ENCODE measurements around the gene MECP2.

MECP2 gene

DNA sequence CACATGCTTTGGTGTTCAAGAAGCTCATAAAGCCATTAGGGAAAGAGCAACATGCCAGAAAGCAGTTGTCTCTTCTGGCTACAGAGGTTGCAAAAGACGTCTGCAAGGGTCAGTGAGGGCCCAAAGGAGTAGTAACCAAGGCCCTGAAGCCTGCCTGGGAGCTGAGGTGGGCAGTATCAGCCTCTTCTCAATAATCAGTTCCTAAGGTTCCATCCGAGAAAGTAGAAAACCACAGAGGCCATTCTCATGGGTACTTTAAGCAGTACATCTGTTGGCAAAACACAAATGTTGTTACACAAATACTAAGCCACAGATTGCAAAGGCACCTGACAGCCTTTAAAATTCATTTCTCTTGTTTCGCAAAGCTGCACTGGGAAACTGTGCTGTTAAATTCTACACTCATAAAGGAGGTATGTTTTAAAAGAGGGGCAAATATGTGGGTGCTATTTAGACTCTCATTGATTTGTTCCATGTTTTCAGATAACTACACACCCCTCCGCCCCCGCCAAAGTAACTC lies 37.7 kb downstream of the MECP2 start:
- peaks cover 42% of the 10 kb centered on the region for H3K4me1 ChIP-seq (ENCODE audit: control insufficient read depth, insufficient read depth, low read length)
- H3K27ac ChIP-seq (ENCODE audit: low read length) = no peak overlapping the region
- H3K4me3 ChIP-seq (ENCODE audit: low read length in 2 of 2) = no peak overlapping the region
- no peaks in the 10 kb centered on the region for H3K9me3 ChIP-seq (ENCODE audit: control insufficient read depth in 2 of 2, low read length in 2 of 2)
- peaks cover 0 to 14% of the 10 kb centered on the region in 2 donors for H3K27me3 ChIP-seq (ENCODE audit: control insufficient read depth in 1 of 2, insufficient read depth in 2 of 2, low read length in 2 of 2)
- H3K9ac ChIP-seq (ENCODE audit: low read length in 2 of 2) = no peak overlapping the region
- peaks cover 0 to 3% of the 10 kb centered on the region in 2 donors for H3K36me3 ChIP-seq (ENCODE audit: control insufficient read depth in 2 of 2, insufficient read depth in 2 of 2, low read length in 2 of 2)

DNA sequence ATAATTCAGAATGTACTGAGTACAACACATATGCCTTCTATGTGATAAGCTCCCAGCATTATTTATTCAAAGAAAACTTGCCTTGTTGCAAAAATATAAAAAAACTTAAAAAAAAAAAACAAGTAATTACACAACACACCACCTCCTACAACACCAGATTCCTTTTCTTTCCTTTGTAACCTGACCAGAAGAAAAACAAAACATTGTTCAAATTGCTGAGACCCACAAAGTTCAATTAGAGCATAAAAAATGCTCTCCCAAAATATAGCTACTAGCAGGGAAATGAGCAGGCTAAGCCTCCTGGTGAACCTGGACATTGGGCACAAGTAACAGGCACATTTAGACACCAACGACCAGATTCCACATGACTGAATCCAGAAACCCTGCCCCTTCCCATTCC lies 38.3 kb downstream of the MECP2 start:
- peaks cover 41% of the 10 kb centered on the region for H3K4me1 ChIP-seq (ENCODE audit: control insufficient read depth, insufficient read depth, low read length)

DNA sequence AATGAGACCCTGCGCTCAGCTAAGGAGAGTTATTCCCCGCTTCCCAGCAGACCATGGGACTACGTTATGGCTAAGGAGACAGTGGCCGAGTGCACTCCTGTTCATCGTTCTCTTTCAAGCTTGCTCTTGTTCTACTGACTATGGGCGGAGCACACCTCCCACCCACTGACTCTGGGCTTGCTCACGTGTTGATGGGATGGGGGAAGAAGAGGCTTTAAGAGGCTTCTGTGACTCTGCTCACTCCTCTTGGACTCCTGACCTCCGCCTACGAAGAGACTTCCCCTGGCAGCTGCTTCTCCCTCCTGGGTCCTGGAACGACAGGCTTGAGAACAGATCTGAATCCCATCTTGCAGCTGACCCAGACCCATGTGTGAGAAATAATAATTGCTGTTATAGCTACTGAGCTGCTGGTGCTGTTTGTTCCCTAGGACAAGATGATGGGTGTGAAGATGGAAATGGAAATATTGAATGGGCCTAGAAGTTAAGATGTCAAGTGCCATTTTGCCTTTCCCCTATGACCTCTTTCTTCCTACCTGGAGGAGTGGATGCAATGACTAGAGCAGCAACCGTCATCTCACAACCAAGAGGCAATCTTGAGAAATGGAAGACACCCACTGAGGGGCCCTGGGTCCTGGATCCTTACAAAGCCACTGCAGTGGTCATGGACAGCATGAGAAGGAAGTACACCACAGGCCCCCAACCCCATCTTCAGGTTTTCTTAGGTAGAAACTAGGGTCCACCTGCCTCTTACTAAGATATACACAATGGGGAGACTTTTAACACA lies 39.1 kb downstream of the MECP2 start:
- Histone ChIP-seq H3K27me3 (ENCODE audit: control insufficient read depth in 1 of 2, insufficient read depth in 2 of 2, low read length in 2 of 2) (peaks cover 0 to 14% of the 10 kb centered on the region in 2 donors), H3K4me3 (ENCODE audit: low read length in 2 of 2) (no peak overlapping the region), H3K9me3 (ENCODE audit: control insufficient read depth in 2 of 2, low read length in 2 of 2) (no peaks in the 10 kb centered on the region), H3K4me1 (ENCODE audit: control insufficient read depth, insufficient read depth, low read length) (peaks cover 33% of the 10 kb centered on the region), H3K27ac (ENCODE audit: low read length) (no peak overlapping the region), H3K36me3 (ENCODE audit: control insufficient read depth in 2 of 2, insufficient read depth in 2 of 2, low read length in 2 of 2) (peaks cover 0 to 3% of the 10 kb centered on the region in 2 donors), H3K9ac (ENCODE audit: low read length in 2 of 2) (no peak overlapping the region)

More for the DNA sequence above, 38.3 kb downstream of the MECP2 start:
- H3K9ac ChIP-seq (ENCODE audit: low read length in 2 of 2) = no peak overlapping the region
- H3K27me3 ChIP-seq (ENCODE audit: control insufficient read depth in 1 of 2, insufficient read depth in 2 of 2, low read length in 2 of 2) = peaks cover 0 to 14% of the 10 kb centered on the region in 2 donors
- H3K27ac ChIP-seq (ENCODE audit: low read length) = no peak overlapping the region
- peaks cover 0 to 3% of the 10 kb centered on the region in 2 donors for H3K36me3 ChIP-seq (ENCODE audit: control insufficient read depth in 2 of 2, insufficient read depth in 2 of 2, low read length in 2 of 2)
- H3K4me3 ChIP-seq (ENCODE audit: low read length in 2 of 2) = no peak overlapping the region
- no peaks in the 10 kb centered on the region for H3K9me3 ChIP-seq (ENCODE audit: control insufficient read depth in 2 of 2, low read length in 2 of 2)

DNA sequence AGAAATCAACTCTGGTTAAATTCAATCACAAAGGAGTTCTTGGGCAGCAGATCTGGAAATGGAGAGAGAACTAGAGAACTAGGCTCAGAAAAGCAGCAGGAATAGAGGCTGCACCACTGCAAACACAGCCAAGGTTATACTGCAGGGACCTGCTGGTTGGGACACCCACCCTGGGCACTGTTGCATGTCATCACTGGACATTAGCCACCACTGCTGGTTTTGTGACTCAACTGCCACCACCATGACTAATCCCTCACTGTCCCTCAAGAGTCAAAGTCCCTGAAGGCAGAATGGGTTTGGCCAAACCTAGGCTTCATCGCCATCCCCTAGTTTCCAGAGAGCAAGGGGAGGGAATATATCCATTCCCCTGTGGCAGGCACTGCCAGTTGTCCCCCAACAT lies 39.7 kb downstream of the MECP2 start:
- Histone ChIP-seq H3K4me3 (ENCODE audit: low read length in 2 of 2) (no peak overlapping the region), H3K27ac (ENCODE audit: low read length) (no peak overlapping the region), H3K9ac (ENCODE audit: low read length in 2 of 2) (no peak overlapping the region), H3K27me3 (ENCODE audit: control insufficient read depth in 1 of 2, insufficient read depth in 2 of 2, low read length in 2 of 2) (peaks cover 0 to 11% of the 10 kb centered on the region in 2 donors), H3K36me3 (ENCODE audit: control insufficient read depth in 2 of 2, insufficient read depth in 2 of 2, low read length in 2 of 2) (peaks cover 0 to 3% of the 10 kb centered on the region in 2 donors), H3K4me1 (ENCODE audit: control insufficient read depth, insufficient read depth, low read length) (peaks cover 32% of the 10 kb centered on the region), H3K9me3 (ENCODE audit: control insufficient read depth in 2 of 2, low read length in 2 of 2) (no peaks in the 10 kb centered on the region)

DNA sequence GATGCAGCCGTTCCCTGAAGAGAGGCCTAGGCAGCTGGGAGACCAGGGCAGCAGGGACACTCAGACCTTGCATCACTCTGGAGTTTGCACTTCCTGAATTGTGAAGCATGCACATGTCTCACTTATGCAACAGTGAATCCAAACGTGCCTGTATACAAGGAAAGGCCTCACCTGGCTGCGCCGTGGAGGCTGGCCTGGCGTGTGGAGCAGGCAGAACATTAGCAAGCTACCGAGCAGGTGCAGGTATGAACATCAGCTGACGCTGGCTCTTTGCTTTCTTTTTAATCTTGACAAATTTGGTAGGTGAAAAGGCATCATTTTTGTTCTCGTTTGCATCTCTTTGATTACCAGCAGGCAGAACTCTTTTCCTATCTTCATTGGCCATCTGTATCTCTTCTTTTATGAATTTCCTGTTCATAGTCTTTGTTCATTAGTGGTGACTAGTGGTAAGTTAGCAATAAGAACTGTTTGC lies 40.7 kb downstream of the MECP2 start:
- Histone ChIP-seq H3K36me3 (ENCODE audit: control insufficient read depth in 2 of 2, insufficient read depth in 2 of 2, low read length in 2 of 2) (peaks cover 0 to 3% of the 10 kb centered on the region in 2 donors), H3K9ac (ENCODE audit: low read length in 2 of 2) (no peak overlapping the region), H3K9me3 (ENCODE audit: control insufficient read depth in 2 of 2, low read length in 2 of 2) (no peaks in the 10 kb centered on the region), H3K4me3 (ENCODE audit: low read length in 2 of 2) (no peak overlapping the region), H3K27ac (ENCODE audit: low read length) (no peak overlapping the region), H3K27me3 (ENCODE audit: control insufficient read depth in 1 of 2, insufficient read depth in 2 of 2, low read length in 2 of 2) (peaks cover 0 to 15% of the 10 kb centered on the region in 2 donors), H3K4me1 (ENCODE audit: control insufficient read depth, insufficient read depth, low read length) (peaks cover 31% of the 10 kb centered on the region)

DNA sequence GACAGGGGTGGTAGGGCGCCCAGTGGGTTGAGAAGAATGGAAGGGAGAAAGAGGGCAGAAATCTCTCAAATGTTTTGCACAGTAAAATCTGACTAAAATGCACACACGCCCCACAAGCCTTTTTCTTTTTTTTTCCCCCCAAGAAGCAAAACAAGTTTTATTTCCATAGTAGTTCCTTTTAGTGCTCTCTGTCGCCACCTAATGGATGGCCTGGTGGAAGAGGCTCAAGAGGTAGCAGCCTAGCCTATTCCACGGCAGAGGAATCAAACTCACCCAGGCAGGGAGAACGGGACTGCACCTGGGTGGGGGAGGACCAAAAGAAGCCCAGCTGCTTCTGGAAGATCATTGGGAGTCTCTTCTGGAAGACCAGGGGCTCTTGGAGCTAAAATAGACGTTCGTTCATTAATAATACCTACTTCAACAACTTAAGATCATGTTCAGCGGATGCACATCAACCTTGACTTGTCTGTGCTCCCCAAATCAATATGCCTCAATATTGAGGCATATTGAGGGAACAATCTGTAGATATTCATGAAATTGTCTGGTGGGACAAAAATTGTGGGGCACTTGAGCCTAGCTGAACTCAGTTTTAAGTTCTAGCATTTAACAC lies 46.2 kb downstream of the MECP2 start:
- Histone ChIP-seq H3K4me3 (ENCODE audit: low read length in 2 of 2) (no peak overlapping the region), H3K27me3 (ENCODE audit: control insufficient read depth in 1 of 2, insufficient read depth in 2 of 2, low read length in 2 of 2) (peaks cover 0 to 17% of the 10 kb centered on the region in 2 donors), H3K9me3 (ENCODE audit: control insufficient read depth in 2 of 2, low read length in 2 of 2) (no peaks in the 10 kb centered on the region), H3K27ac (ENCODE audit: low read length) (no peak overlapping the region), H3K36me3 (ENCODE audit: control insufficient read depth in 2 of 2, insufficient read depth in 2 of 2, low read length in 2 of 2) (no peaks in the 10 kb centered on the region), H3K4me1 (ENCODE audit: control insufficient read depth, insufficient read depth, low read length) (peaks cover 39% of the 10 kb centered on the region), H3K9ac (ENCODE audit: low read length in 2 of 2) (no peak overlapping the region)

DNA sequence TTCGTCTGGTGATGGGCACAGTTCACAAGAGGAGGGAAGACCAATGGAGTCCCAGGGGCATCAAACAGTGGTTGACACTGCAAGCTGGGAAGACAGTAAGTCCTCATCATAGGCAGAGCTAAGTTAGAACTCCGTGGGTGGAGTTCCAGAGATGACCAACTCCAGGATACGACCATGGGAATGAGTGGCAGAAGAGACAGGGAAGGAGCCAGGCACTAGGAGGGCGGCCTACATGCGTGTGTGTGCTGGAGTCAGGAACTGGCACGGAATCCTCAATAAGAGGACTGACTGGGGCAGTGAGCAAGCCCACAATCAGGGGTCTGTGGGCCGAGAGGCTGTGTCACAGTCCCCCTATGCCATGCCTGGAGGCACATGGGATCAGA lies 47.4 kb downstream of the MECP2 start:
- Histone ChIP-seq H3K27me3 (ENCODE audit: control insufficient read depth in 1 of 2, insufficient read depth in 2 of 2, low read length in 2 of 2) (peaks cover 0 to 18% of the 10 kb centered on the region in 2 donors), H3K4me1 (ENCODE audit: control insufficient read depth, insufficient read depth, low read length) (peaks cover 46% of the 10 kb centered on the region), H3K9me3 (ENCODE audit: control insufficient read depth in 2 of 2, low read length in 2 of 2) (no peaks in the 10 kb centered on the region), H3K27ac (ENCODE audit: low read length) (peak overlapping the region; percentile 31), H3K9ac (ENCODE audit: low read length in 2 of 2) (no peak overlapping the region), H3K4me3 (ENCODE audit: low read length in 2 of 2) (no peak overlapping the region), H3K36me3 (ENCODE audit: control insufficient read depth in 2 of 2, insufficient read depth in 2 of 2, low read length in 2 of 2) (no peaks in the 10 kb centered on the region)

DNA sequence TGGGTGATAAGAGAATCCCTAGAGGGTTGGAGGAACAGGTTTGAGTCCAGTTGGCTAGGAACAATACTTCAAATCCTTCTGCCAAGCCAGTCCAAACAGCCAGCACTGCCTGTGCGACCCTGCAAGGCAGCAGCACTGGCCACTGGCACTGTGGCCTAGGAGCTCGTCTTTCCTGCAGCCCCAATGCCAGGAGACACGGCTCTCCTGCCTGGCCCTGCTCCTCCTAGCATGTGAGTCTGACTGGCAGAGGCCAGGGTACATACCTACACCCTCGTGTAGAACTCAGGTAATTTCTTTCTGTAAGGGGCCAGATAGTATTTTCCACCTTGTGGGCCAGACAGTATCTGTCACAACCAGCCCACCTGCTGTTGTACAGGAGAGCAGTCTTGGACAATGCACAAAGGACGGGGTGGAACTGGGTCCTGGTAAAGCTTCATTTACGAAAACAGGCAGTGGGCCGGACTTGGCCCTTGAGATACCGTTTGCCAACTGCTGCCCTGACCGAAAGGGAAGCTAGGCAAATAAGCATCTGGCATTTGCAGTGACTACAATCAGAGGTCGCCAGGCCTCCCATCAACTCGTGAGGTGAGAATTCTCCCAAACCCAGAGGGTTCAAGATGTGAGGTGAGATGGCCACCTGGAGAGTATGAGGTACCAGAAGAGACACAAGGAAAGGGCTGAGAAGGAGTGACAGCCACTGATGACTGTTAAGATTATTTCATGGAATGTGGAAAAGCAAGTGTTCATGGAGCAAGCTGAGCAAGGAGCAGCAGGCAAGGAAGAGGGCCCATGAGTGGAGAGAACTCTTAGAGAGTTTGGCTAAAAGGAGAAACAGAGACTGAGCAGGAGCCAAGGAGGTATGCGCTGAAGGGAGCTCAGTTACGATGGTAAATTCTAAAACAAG lies 48.1 kb downstream of the MECP2 start:
- H3K4me1 ChIP-seq (ENCODE audit: control insufficient read depth, insufficient read depth, low read length) = peaks cover 51% of the 10 kb centered on the region
- peak overlapping the region; percentile 31 for H3K27ac ChIP-seq (ENCODE audit: low read length)
- no peaks in the 10 kb centered on the region for H3K9me3 ChIP-seq (ENCODE audit: control insufficient read depth in 2 of 2, low read length in 2 of 2)
- H3K27me3 ChIP-seq (ENCODE audit: control insufficient read depth in 1 of 2, insufficient read depth in 2 of 2, low read length in 2 of 2) = peaks cover 0 to 18% of the 10 kb centered on the region in 2 donors
- H3K9ac ChIP-seq (ENCODE audit: low read length in 2 of 2) = no peak overlapping the region
- H3K36me3 ChIP-seq (ENCODE audit: control insufficient read depth in 2 of 2, insufficient read depth in 2 of 2, low read length in 2 of 2) = no peaks in the 10 kb centered on the region
- no peak overlapping the region for H3K4me3 ChIP-seq (ENCODE audit: low read length in 2 of 2)

DNA sequence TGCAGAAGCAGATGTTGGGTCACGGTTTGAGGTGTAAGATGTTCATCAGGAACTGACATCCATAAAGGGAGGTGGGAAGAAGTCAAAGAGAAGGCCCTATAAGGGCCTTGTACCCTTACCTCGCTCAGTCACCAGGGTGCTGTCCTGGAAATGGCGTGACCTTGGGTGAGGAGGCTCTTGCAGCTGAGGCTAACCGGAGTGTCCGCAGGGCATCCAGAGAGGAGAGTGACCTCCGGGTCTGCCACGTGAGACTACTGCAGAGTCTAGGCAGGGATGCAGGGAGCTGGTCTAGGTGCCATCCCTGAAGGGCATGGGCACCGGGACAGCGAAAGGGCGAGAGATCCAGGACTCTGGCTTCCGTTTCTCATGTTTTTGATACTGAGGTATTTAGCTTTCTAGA lies 49.1 kb downstream of the MECP2 start:
- Histone ChIP-seq H3K4me3 (ENCODE audit: low read length in 2 of 2) (no peak overlapping the region), H3K36me3 (ENCODE audit: control insufficient read depth in 2 of 2, insufficient read depth in 2 of 2, low read length in 2 of 2) (no peaks in the 10 kb centered on the region), H3K9ac (ENCODE audit: low read length in 2 of 2) (no peak overlapping the region), H3K4me1 (ENCODE audit: control insufficient read depth, insufficient read depth, low read length) (peaks cover 51% of the 10 kb centered on the region), H3K27ac (ENCODE audit: low read length) (no peak overlapping the region), H3K9me3 (ENCODE audit: control insufficient read depth in 2 of 2, low read length in 2 of 2) (no peaks in the 10 kb centered on the region), H3K27me3 (ENCODE audit: control insufficient read depth in 1 of 2, insufficient read depth in 2 of 2, low read length in 2 of 2) (peaks cover 0 to 18% of the 10 kb centered on the region in 2 donors)

DNA sequence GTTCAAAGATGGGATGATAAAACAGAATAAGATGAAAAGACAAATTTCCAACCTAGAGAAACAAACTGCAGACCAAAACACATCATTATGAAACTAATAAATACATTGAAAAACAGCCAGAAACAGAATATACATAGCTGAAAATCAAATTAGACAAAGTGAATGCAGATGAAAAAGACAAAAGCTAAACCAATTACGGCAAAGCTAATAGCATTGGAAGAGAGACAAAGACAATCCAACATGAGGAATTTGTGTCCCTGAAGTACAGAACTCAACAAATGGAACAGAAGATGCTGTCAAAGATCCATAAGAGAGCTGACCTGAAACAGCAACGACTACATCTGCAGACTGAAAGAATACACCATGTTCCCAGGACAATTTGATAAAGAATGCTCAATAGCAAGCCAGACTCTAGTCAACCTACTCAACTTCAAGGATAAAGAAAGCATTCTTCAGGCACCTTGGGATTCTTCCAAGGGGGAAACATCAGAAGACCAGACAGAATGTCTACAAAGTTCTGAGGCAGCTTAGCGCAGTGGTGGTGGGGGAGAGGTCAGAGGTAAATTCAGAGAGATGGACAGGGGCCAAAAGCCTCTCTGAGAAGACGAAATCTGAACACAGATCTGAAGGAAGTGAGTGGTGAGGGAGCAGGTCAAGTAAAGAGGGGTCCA lies 50.4 kb downstream of the MECP2 start:
- H3K4me1 ChIP-seq (ENCODE audit: control insufficient read depth, insufficient read depth, low read length) = peaks cover 59% of the 10 kb centered on the region
- peaks cover 0 to 17% of the 10 kb centered on the region in 2 donors for H3K27me3 ChIP-seq (ENCODE audit: control insufficient read depth in 1 of 2, insufficient read depth in 2 of 2, low read length in 2 of 2)

More for the DNA sequence above, 50.4 kb downstream of the MECP2 start:
- no peak overlapping the region for H3K9ac ChIP-seq (ENCODE audit: low read length in 2 of 2)
- no peaks in the 10 kb centered on the region for H3K9me3 ChIP-seq (ENCODE audit: control insufficient read depth in 2 of 2, low read length in 2 of 2)
- H3K36me3 ChIP-seq (ENCODE audit: control insufficient read depth in 2 of 2, insufficient read depth in 2 of 2, low read length in 2 of 2) = no peaks in the 10 kb centered on the region
- no peak overlapping the region for H3K27ac ChIP-seq (ENCODE audit: low read length)
- no peak overlapping the region for H3K4me3 ChIP-seq (ENCODE audit: low read length in 2 of 2)

All from stomach smooth muscle (tissue), 2 donors.